HepG2 (cell line): Measurements from ENCODE around the gene CSRNP3. TPM values are rescaled to one million over a fixed set of nuclear protein-coding genes. Genes with fewer than 3 reads are reported as not detected.

Experiments used
- ATAC-seq: fragments of 200-7000 bp; cut with Tn5 transposase; 3 replicates; pipeline ENCODE4 v1.9.1; 2020; ENCODE audit warnings: mild to moderate bottlenecking, moderate library complexity
- BruUV-seq: library from RNA; stranded (reverse); fragments of 400-500 nt; replicated peaks from 2 replicates; lab custom pipeline; 2021; lab: Mats Ljungman, UMichigan
- CTCF ChIA-PET: fragments of 300-600 bp; formaldehyde crosslinking; extraction: SDS; loops from one replicate; lab custom pipeline; 2021; ENCODE audit warnings: low total read pairs, inconsistent platforms, low intra/inter-chr PET ratio; lab: Yijun Ruan, JAX
- POLR2A ChIA-PET: fragments of 350-600 bp; sonication (Branson Sonifier 250); formaldehyde crosslinking; loops from one replicate; lab custom pipeline; 2020; ENCODE audit warnings: antibody characterized with exemption, inconsistent platforms; lab: Yijun Ruan, JAX
- DNase-seq: peaks from one replicate; pipeline ENCODE4 v3.0.0-alpha.2; 2015; ENCODE audit warnings: low spot score
- FAIRE-seq: peaks from 3 replicates; lab custom pipeline; 2011; peaks lifted over from hg19 to GRCh38; lab: Jason Lieb, UNC
- H2AFZ ChIP-seq: one replicate; pipeline ENCODE4 v1.6.1; 2011; ENCODE audit warnings: low read length, inconsistent platforms
- H3K27ac ChIP-seq: fragments of 300-600 bp; 3 replicates; pipeline ENCODE4 v1.8.0; 2011; ENCODE audit warnings: mixed run types, mild to moderate bottlenecking, mixed read lengths, low read length, inconsistent platforms; ENCODE audit not compliant: insufficient read depth; ENCODE audit errors: extremely low read length
- H3K27me3 ChIP-seq, 2 experiments: fragments of 200-600 bp in 1 of 2; 2 replicates in 1 of 2; 3 replicates in 1 of 2; pipeline versions ENCODE4 v1.6.0 to v1.8.0; 2011; ENCODE audit warnings: low read length in 2 of 2, mild to moderate bottlenecking in 2 of 2, moderate library complexity in 2 of 2, inconsistent platforms in 1 of 2; ENCODE audit not compliant: insufficient read depth in 2 of 2, control insufficient read depth in 1 of 2
- H3K36me3 ChIP-seq, 2 experiments: fragments of 200-600 bp in 1 of 2; replicated peaks in 1 of 2; 2 replicates in 1 of 2; 3 replicates in 1 of 2; pipeline versions ENCODE4 v1.5.1 to v1.8.0; 2011; ENCODE audit warnings: low read length in 2 of 2, inconsistent platforms in 1 of 2; ENCODE audit not compliant: insufficient read depth in 2 of 2, control insufficient read depth in 1 of 2
- H3K4me1 ChIP-seq: 2 replicates; pipeline ENCODE4 v1.5.1; 2012; ENCODE audit warnings: low read length, inconsistent platforms; ENCODE audit not compliant: insufficient read depth
- H3K4me2 ChIP-seq: 2 replicates; pipeline ENCODE4 v1.6.0; 2011; ENCODE audit warnings: low read depth, low read length, inconsistent platforms
- H3K4me3 ChIP-seq, 3 experiments: fragments of 200-600 bp in 1 of 3; sonication (generic), shearing (Covaris generic) in 1 of 3; replicated peaks in 1 of 3; 2 replicates each; pipeline ENCODE4 v1.5.1; 2011 to 2016; ENCODE audit warnings: low read length in 3 of 3, inconsistent platforms in 2 of 3, low read depth in 2 of 3, mild to moderate bottlenecking in 2 of 3, control low read depth in 1 of 3, mixed read lengths in 1 of 3; ENCODE audit not compliant: insufficient read depth in 1 of 3
- H3K79me2 ChIP-seq: one replicate; pipeline ENCODE4 v1.6.1; 2011; ENCODE audit warnings: low read length, inconsistent platforms; ENCODE audit not compliant: insufficient read depth
- H3K9ac ChIP-seq: 2 replicates; pipeline ENCODE4 v1.6.0; 2011; ENCODE audit warnings: mild to moderate bottlenecking, low read depth, low read length, inconsistent platforms; ENCODE audit not compliant: insufficient read depth
- H3K9me3 ChIP-seq: 2 replicates; pipeline ENCODE4 v1.5.1; 2012; ENCODE audit warnings: mild to moderate bottlenecking, low read length
- H4K20me1 ChIP-seq: 2 replicates; pipeline ENCODE4 v1.6.0; 2011; ENCODE audit warnings: inconsistent platforms, mild to moderate bottlenecking, low read length, moderate library complexity; ENCODE audit not compliant: insufficient read depth
- DPF2 ChIP-seq: sonication (generic); formaldehyde crosslinking; IDR thresholded peaks from 2 replicates; pipeline ENCODE4 v1.4.0; 2020; ENCODE audit warnings: mild to moderate bottlenecking, low read depth, missing genetic modification reagents, borderline replicate concordance
- FOXO1 ChIP-seq: sonication (generic); formaldehyde crosslinking; IDR thresholded peaks from 2 replicates; pipeline ENCODE4 v1.4.0; 2020; ENCODE audit warnings: missing genetic modification reagents
- GTF3A ChIP-seq: sonication (generic); formaldehyde crosslinking; conservative IDR thresholded peaks from 2 replicates; pipeline ENCODE4 v1.4.0; 2020; ENCODE audit warnings: mild to moderate bottlenecking, missing genetic modification reagents
- KAT7 ChIP-seq: IDR thresholded peaks from 2 replicates; pipeline ENCODE4 v1.6.1; 2018; ENCODE audit warnings: borderline replicate concordance, missing compliant biosample characterization
- PHF5A ChIP-seq: IDR thresholded peaks from one replicate; pipeline ENCODE4 v1.6.1; 2018; ENCODE audit warnings: low read depth, missing genetic modification reagents; ENCODE audit not compliant: unreplicated experiment
- RXRA ChIP-seq: sonication (generic); formaldehyde crosslinking; IDR thresholded peaks from 2 replicates; pipeline ENCODE4 v1.5.1; 2020; ENCODE audit warnings: missing genetic modification reagents
- RXRB ChIP-seq: IDR thresholded peaks from 2 replicates; pipeline ENCODE4 v1.6.1; 2016; ENCODE audit warnings: borderline replicate concordance, missing genetic modification reagents, missing compliant biosample characterization
- SRSF4 ChIP-seq: fragments of 200-400 bp; formaldehyde crosslinking; IDR thresholded peaks from one replicate; pipeline ENCODE4 v1.6.1; 2018; ENCODE audit warnings: mild to moderate bottlenecking, low read depth, low read length, moderate library complexity; ENCODE audit not compliant: poor library complexity, severe bottlenecking
- ZNF251 ChIP-seq: sonication (generic); formaldehyde crosslinking; IDR thresholded peaks from 2 replicates; pipeline ENCODE4 v1.9.0; 2021; ENCODE audit warnings: mild to moderate bottlenecking, missing genetic modification reagents
- ZNF329 ChIP-seq: sonication (generic); formaldehyde crosslinking; IDR thresholded peaks from 2 replicates; pipeline ENCODE4 v1.9.0; 2021; ENCODE audit warnings: low read depth, mild to moderate bottlenecking, missing genetic modification reagents
- ZNF552 ChIP-seq: sonication (generic); formaldehyde crosslinking; IDR thresholded peaks from 2 replicates; pipeline ENCODE4 v1.9.0; 2022; ENCODE audit warnings: missing genetic modification reagents, mild to moderate bottlenecking, borderline replicate concordance
- ZNF615 ChIP-seq: sonication (generic); formaldehyde crosslinking; IDR thresholded peaks from 2 replicates; pipeline ENCODE4 v1.5.0; 2020; ENCODE audit warnings: mild to moderate bottlenecking, missing genetic modification reagents, borderline replicate concordance
- WGBS: methylation state at CpG from one replicate; pipeline ENCODE4 v1.1.6; 2017; ENCODE audit warnings: low lambda C conversion rate; 5-methylcytosine and 5-hydroxymethylcytosine counted together
- in situ Hi-C: cut with HindIII; loops from 2 replicates; pipeline ENCODE4 v1.10.0; 2017; ENCODE audit warnings: low pct_unique_long_range_greater_than_20kb; ENCODE audit not compliant: extremely low pct_ligation_motif_present
- intact Hi-C: fragments of 100-400 bp; cut with micrococcal nuclease; formaldehyde crosslinking; loops from one replicate; pipeline ENCODE4 v1.10.0; 2022; ENCODE audit not compliant: unreplicated experiment
- polyA plus RNA-seq, 8 experiments: library from polyadenylated mRNA; depleted of rRNA in 3 of 8; stranded (reverse) in 7 of 8; unstranded in 1 of 8; fragments of >200 nt; fragmentation: Illumina TruSeq in 4 of 8; extraction: Trizol in 4 of 8; gene quantifications; 2 replicates each; pipeline versions ENCODE4 v1.2.1 to v1.2.3, GENCODE V29; 2011 to 2016; ENCODE audit warnings: low read depth in 4 of 8, missing spikeins in 1 of 8, mixed read lengths in 1 of 8; ENCODE audit not compliant: insufficient read depth in 1 of 8
- total RNA-seq, 5 experiments: library from RNA; depleted of rRNA; stranded (reverse); fragments of >200 nt; fragmentation: Illumina TruSeq; extraction: Trizol; gene quantifications; 2 replicates each; pipeline ENCODE4 v1.2.3, GENCODE V29; 2016; ENCODE audit warnings: low read depth in 1 of 5
- TF ChIP-seq, protein P1 (sequence below): sonication (generic); formaldehyde crosslinking; IDR thresholded peaks from 2 replicates; pipeline ENCODE4 v1.4.0; 2020; ENCODE audit warnings: missing genetic modification reagents
- TF ChIP-seq, protein P2 (sequence below): sonication (generic); formaldehyde crosslinking; conservative IDR thresholded peaks from 2 replicates; pipeline ENCODE4 v1.4.0; 2020; ENCODE audit warnings: mild to moderate bottlenecking, missing genetic modification reagents, moderate library complexity
- TF ChIP-seq, protein P3 (sequence below): sonication (generic); formaldehyde crosslinking; IDR thresholded peaks from 2 replicates; pipeline ENCODE4 v1.4.0; 2020; ENCODE audit warnings: low read depth, mild to moderate bottlenecking, missing genetic modification reagents

Gene CSRNP3
- total and polyA plus RNA-seq, 2 of the 13 experiments (the other 11 are each of a cell fraction or from before 2014, with no cell fraction given) = not detected

DNA sequence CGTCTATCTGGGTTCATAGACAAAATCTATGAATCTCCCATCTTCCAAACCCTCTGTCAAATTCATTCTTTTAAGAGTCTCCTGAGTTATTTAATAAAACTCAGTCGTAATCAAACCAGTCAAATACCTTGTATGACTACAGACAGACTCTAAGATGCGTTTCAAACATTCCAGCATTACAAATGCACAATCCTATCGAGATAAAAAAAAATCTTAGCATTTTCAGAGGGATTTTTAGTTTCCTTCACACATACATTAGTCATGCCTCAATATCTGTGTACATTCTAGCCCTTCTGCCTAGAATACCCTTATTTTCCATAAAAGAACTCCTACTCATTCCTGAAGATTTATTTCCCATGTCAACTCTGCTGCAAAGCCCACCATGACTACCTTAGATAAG is 96.5 kb downstream of the CSRNP3 start:
- in situ Hi-C loops (no loop called here), intact Hi-C loops (no loop called here)
- H3K9ac ChIP-seq = no peak overlapping the region
- no peak overlapping the region for H3K27ac ChIP-seq
- H3K79me2 ChIP-seq = no peaks in the 10 kb centered on the region
- no peak overlapping the region for H3K4me3 ChIP-seq
- H4K20me1 ChIP-seq = no peaks in the 10 kb centered on the region
- no peak overlapping the region for H2AFZ ChIP-seq
- no peak overlapping the region for H3K4me2 ChIP-seq
- CTCF ChIA-PET = no interaction called here
- FAIRE-seq = no peak
- ATAC-seq = no peak
- H3K36me3 ChIP-seq = no peaks in the 10 kb centered on the region
- WGBS = 1% methylated on average over 4 of the region's 4 CpGs
- H3K27me3 ChIP-seq = no peaks in the 10 kb centered on the region
- no peaks in the 10 kb centered on the region for H3K9me3 ChIP-seq
- no peaks in the 10 kb centered on the region for H3K4me1 ChIP-seq
- DNase-seq = no peak
- BruUV-seq = no TSS peak
- POLR2A ChIA-PET = no interaction called here
- no peak for TF ChIP-seq DPF2
- no peak for TF ChIP-seq RXRB (CRISPR knock-in tag)
- no peak for TF ChIP-seq PHF5A
- TF ChIP-seq, protein P1, sequence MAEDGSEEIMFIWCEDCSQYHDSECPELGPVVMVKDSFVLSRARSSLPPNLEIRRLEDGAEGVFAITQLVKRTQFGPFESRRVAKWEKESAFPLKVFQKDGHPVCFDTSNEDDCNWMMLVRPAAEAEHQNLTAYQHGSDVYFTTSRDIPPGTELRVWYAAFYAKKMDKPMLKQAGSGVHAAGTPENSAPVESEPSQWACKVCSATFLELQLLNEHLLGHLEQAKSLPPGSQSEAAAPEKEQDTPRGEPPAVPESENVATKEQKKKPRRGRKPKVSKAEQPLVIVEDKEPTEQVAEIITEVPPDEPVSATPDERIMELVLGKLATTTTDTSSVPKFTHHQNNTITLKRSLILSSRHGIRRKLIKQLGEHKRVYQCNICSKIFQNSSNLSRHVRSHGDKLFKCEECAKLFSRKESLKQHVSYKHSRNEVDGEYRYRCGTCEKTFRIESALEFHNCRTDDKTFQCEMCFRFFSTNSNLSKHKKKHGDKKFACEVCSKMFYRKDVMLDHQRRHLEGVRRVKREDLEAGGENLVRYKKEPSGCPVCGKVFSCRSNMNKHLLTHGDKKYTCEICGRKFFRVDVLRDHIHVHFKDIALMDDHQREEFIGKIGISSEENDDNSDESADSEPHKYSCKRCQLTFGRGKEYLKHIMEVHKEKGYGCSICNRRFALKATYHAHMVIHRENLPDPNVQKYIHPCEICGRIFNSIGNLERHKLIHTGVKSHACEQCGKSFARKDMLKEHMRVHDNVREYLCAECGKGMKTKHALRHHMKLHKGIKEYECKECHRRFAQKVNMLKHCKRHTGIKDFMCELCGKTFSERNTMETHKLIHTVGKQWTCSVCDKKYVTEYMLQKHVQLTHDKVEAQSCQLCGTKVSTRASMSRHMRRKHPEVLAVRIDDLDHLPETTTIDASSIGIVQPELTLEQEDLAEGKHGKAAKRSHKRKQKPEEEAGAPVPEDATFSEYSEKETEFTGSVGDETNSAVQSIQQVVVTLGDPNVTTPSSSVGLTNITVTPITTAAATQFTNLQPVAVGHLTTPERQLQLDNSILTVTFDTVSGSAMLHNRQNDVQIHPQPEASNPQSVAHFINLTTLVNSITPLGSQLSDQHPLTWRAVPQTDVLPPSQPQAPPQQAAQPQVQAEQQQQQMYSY = no peak
- TF ChIP-seq KAT7 (CRISPR knock-in tag) = no peak
- TF ChIP-seq, protein P2, sequence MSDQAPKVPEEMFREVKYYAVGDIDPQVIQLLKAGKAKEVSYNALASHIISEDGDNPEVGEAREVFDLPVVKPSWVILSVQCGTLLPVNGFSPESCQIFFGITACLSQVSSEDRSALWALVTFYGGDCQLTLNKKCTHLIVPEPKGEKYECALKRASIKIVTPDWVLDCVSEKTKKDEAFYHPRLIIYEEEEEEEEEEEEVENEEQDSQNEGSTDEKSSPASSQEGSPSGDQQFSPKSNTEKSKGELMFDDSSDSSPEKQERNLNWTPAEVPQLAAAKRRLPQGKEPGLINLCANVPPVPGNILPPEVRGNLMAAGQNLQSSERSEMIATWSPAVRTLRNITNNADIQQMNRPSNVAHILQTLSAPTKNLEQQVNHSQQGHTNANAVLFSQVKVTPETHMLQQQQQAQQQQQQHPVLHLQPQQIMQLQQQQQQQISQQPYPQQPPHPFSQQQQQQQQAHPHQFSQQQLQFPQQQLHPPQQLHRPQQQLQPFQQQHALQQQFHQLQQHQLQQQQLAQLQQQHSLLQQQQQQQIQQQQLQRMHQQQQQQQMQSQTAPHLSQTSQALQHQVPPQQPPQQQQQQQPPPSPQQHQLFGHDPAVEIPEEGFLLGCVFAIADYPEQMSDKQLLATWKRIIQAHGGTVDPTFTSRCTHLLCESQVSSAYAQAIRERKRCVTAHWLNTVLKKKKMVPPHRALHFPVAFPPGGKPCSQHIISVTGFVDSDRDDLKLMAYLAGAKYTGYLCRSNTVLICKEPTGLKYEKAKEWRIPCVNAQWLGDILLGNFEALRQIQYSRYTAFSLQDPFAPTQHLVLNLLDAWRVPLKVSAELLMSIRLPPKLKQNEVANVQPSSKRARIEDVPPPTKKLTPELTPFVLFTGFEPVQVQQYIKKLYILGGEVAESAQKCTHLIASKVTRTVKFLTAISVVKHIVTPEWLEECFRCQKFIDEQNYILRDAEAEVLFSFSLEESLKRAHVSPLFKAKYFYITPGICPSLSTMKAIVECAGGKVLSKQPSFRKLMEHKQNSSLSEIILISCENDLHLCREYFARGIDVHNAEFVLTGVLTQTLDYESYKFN (CRISPR knock-in tag) = no peak
- no peak for TF ChIP-seq ZNF615 (CRISPR knock-in tag)
- TF ChIP-seq, protein P3, sequence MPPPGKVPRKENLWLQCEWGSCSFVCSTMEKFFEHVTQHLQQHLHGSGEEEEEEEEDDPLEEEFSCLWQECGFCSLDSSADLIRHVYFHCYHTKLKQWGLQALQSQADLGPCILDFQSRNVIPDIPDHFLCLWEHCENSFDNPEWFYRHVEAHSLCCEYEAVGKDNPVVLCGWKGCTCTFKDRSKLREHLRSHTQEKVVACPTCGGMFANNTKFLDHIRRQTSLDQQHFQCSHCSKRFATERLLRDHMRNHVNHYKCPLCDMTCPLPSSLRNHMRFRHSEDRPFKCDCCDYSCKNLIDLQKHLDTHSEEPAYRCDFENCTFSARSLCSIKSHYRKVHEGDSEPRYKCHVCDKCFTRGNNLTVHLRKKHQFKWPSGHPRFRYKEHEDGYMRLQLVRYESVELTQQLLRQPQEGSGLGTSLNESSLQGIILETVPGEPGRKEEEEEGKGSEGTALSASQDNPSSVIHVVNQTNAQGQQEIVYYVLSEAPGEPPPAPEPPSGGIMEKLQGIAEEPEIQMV (CRISPR knock-in tag) = no peak
- no peak for TF ChIP-seq ZNF552 (CRISPR knock-in tag)
- no peak for TF ChIP-seq ZNF329 (CRISPR knock-in tag)
- TF ChIP-seq RXRA = no peak
- TF ChIP-seq GTF3A = no peak
- TF ChIP-seq FOXO1 (CRISPR knock-in tag) = no peak
- no peak for TF ChIP-seq ZNF251 (CRISPR knock-in tag)
- TF ChIP-seq SRSF4 = no peak
